Peyer's patch (tissue), 4 donors: Measurements from ENCODE around the gene ABCG8.

Experiments used
- POLR2A ChIP-seq, 2 donors: fragments of 450-650 bp; IDR thresholded peaks; one replicate each; pipeline ENCODE4 v1.5.1; 2017; ENCODE audit warnings: antibody characterized with exemption in 2 of 2, mild to moderate bottlenecking in 2 of 2, moderate library complexity in 2 of 2
- TF ChIP-seq, protein P1 (sequence below), 6 experiments: fragments of 450-650 bp in 4 of 6; fragments of 200-600 bp in 2 of 6; sonication (generic) in 1 of 6; IDR thresholded peaks; one replicate each; pipeline ENCODE4 v1.5.1; 2017 to 2019; ENCODE audit warnings: antibody characterized with exemption in 6 of 6, mild to moderate bottlenecking in 3 of 6, moderate library complexity in 1 of 6

DNA sequence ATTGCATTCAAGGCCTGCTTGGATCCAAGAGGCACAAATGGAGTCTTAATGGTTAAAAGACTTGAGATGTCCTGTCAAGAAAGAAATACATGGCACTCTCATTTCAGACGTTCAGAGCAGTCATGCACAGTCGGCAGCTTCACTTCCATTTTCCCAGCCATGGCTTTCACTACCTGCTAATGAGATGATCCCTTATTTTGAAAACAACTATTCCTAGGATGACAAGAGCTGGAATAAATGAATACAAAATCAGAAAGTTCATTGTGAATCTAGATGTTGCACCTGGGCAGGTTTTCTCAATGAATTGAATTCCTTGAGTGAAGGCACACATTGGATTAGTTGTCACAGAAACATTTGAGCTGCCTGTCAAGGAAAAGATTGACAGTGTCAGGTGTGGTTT is 25.8 kb upstream of the ABCG8 start:
- TF ChIP-seq, protein P1, sequence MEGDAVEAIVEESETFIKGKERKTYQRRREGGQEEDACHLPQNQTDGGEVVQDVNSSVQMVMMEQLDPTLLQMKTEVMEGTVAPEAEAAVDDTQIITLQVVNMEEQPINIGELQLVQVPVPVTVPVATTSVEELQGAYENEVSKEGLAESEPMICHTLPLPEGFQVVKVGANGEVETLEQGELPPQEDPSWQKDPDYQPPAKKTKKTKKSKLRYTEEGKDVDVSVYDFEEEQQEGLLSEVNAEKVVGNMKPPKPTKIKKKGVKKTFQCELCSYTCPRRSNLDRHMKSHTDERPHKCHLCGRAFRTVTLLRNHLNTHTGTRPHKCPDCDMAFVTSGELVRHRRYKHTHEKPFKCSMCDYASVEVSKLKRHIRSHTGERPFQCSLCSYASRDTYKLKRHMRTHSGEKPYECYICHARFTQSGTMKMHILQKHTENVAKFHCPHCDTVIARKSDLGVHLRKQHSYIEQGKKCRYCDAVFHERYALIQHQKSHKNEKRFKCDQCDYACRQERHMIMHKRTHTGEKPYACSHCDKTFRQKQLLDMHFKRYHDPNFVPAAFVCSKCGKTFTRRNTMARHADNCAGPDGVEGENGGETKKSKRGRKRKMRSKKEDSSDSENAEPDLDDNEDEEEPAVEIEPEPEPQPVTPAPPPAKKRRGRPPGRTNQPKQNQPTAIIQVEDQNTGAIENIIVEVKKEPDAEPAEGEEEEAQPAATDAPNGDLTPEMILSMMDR (IDR thresholded peaks at IDR 0.05), result no peak
- TF ChIP-seq POLR2A (IDR thresholded peaks at IDR 0.05), result no peak
